ENCODE results near the gene CES3. TPM values are rescaled to one million over a fixed set of nuclear protein-coding genes. Genes with fewer than 3 reads are reported as not detected.

The CES3 gene
- total RNA-seq, 1 donor from 2014 or later = 9.0 TPM

GRCh38 chr16:67022531-67023214 is 61.6 kb downstream of the CES3 start:
- intact Hi-C loops (cut with micrococcal nuclease) = no loop called here

- intact Hi-C loops (cut with micrococcal nuclease) = no loop called here
Observed at GRCh38 chr16:67023689-67024088, 62.6 kb downstream of the CES3 start.

Other genes starting within 250 kb of the CES3 start
- 80.2 and 87.0 TPM in 2 replicates for gene DYNC1LI2, start 209.7 kb upstream of the CES3 start, total RNA-seq
- gene TERB1, start 159.7 kb upstream of the CES3 start, total RNA-seq = 0.17 TPM in 1 of 2 replicates, not detected in the other
- gene NAE1, start 130.3 kb upstream of the CES3 start, total RNA-seq = 77.5 and 78.8 TPM in 2 replicates
- not detected in 2 replicates for gene CA7, start 116.9 kb upstream of the CES3 start, total RNA-seq
- 30.8 and 32.6 TPM in 2 replicates for gene PDP2, start 80.8 kb upstream of the CES3 start, total RNA-seq
- gene CDH16, start 42.4 kb upstream of the CES3 start, total RNA-seq = not detected in 2 replicates
- gene RRAD, start 35.7 kb upstream of the CES3 start, total RNA-seq = 0.95 and 1.1 TPM in 2 replicates
- 119 and 126 TPM in 2 replicates for gene CIAO2B, start 26.9 kb upstream of the CES3 start, total RNA-seq
- 41.1 and 46.0 TPM in 2 replicates for gene CES2, start 25.8 kb upstream of the CES3 start, total RNA-seq
- gene CES4A, start 27.3 kb downstream of the CES3 start, total RNA-seq = 48.9 and 54.4 TPM in 2 replicates
- 216 and 221 TPM in 2 replicates for gene CBFB, start 67.9 kb downstream of the CES3 start, total RNA-seq
- 19.6 and 19.9 TPM in 2 replicates for gene PHAF1, start 148.7 kb downstream of the CES3 start, total RNA-seq
- 15.1 and 16.7 TPM in 2 replicates for gene B3GNT9, start 189.7 kb downstream of the CES3 start, total RNA-seq
- gene TRADD, start 198.6 kb downstream of the CES3 start, total RNA-seq = 85.9 and 89.9 TPM in 2 replicates
- gene FBXL8, start 198.7 kb downstream of the CES3 start, total RNA-seq = 54.5 and 57.3 TPM in 2 replicates
- gene HSF4, start 203.5 kb downstream of the CES3 start, total RNA-seq = 98.7 and 111 TPM in 2 replicates
- 49.5 and 53.5 TPM in 2 replicates for gene NOL3, start 209.3 kb downstream of the CES3 start, total RNA-seq
- 79.1 and 79.7 TPM in 2 replicates for gene MATCAP1, start 222.7 kb downstream of the CES3 start, total RNA-seq
- gene EXOC3L1, start 228.9 kb downstream of the CES3 start, total RNA-seq = 0.42 and 0.61 TPM in 2 replicates
- gene E2F4, start 230.9 kb downstream of the CES3 start, total RNA-seq = 137 and 146 TPM in 2 replicates
- 8.0 and 8.9 TPM in 2 replicates for gene ELMO3, start 237.9 kb downstream of the CES3 start, total RNA-seq